GM21423 (cell line): ENCODE data around the gene BAD.
"Not testable (repeated sequence)": the region's sequence is repeated elsewhere in the genome, so short reads cannot be mapped to it uniquely, and the experiment has no call there.

Experiments used
- ATAC-seq: cut with Tn5 transposase; IDR thresholded peaks from one replicate; pipeline ENCODE4 v1.9.1; 2021; ENCODE audit warnings: mild to moderate bottlenecking, moderate library complexity; ENCODE audit not compliant: unreplicated experiment

The BAD gene

GRCh38 chr11:64284048-64284961 lies at the start of gene BAD:
TSS of gene BAD (minus strand) at chr11:64284665. CDS start at chr11:64284368, 297 bp downstream.
- peak; percentile 68 for ATAC-seq

- ATAC-seq, result no peak
Observed at GRCh38 chr11:64333556-64333955, 49.1 kb upstream of the BAD start.

- peak; percentile 41 for ATAC-seq
Observed at GRCh38 chr11:64331569-64332371, 47.3 kb upstream of the BAD start.

GRCh38 chr11:64330888-64331287 lies 46.4 kb upstream of the BAD start:
- ATAC-seq, result no peak

- ATAC-seq, result no peak
Observed at GRCh38 chr11:64327993-64328392, 43.5 kb upstream of the BAD start.

GRCh38 chr11:64327375-64327774 lies 42.9 kb upstream of the BAD start:
- ATAC-seq, result no peak

- no peak for ATAC-seq
Observed at GRCh38 chr11:64324692-64325469, 40.4 kb upstream of the BAD start.

- ATAC-seq, result not testable (repeated sequence)
Observed at GRCh38 chr11:64323984-64324383, 39.5 kb upstream of the BAD start.

GRCh38 chr11:64323373-64323772 lies 38.9 kb upstream of the BAD start:
- no peak for ATAC-seq

- ATAC-seq, result no peak
Observed at GRCh38 chr11:64322925-64323260, 38.4 kb upstream of the BAD start.

GRCh38 chr11:64321533-64321932 lies 37.1 kb upstream of the BAD start:
- no peak for ATAC-seq

- no peak for ATAC-seq
Observed at GRCh38 chr11:64321026-64321425, 36.6 kb upstream of the BAD start.

- no peak for ATAC-seq
Observed at GRCh38 chr11:64320556-64320955, 36.1 kb upstream of the BAD start.

GRCh38 chr11:64318766-64319761 lies 34.6 kb upstream of the BAD start:
- ATAC-seq, result no peak

GRCh38 chr11:64317961-64318765 lies 33.7 kb upstream of the BAD start, which contains the start of gene PRDX5:
TSS of gene PRDX5 (plus strand) at chr11:64318121. CDS start at chr11:64318216, 95 bp downstream.
- peak; percentile 68 for ATAC-seq

GRCh38 chr11:64317325-64317960 lies 33.0 kb upstream of the BAD start, which contains the start of gene TRMT112:
TSS of gene TRMT112 (minus strand) at chr11:64317559. CDS start at chr11:64317526, 33 bp downstream.
- peak; percentile 64 for ATAC-seq

- no peak for ATAC-seq
Observed at GRCh38 chr11:64316672-64317324, 32.3 kb upstream of the BAD start.
